ENCODE results near the gene USP6NL. TPM values are rescaled to one million over a fixed set of nuclear protein-coding genes. Genes with fewer than 3 reads are reported as not detected.

The USP6NL gene
- polyA plus RNA-seq, 1 of the 3 experiments (the other 2 are of a cell fraction): 8.9 TPM

- Histone ChIP-seq H3K36me3 (replicated peaks in 1 of 2; ENCODE audit: control insufficient read depth in 1 of 2, insufficient read depth in 2 of 2, low read length in 1 of 2) (no peaks in the 10 kb centered on the region), H3K4me3 (ENCODE audit: low read depth in 2 of 2, low read length in 1 of 2) (no peak overlapping the region), H3K4me2 (no peak overlapping the region), H3K9ac (no peak overlapping the region), H3K9me3 (no peaks in the 10 kb centered on the region), H3K79me2 (ENCODE audit: insufficient read depth) (no peaks in the 10 kb centered on the region), H3F3A (replicated peaks; ENCODE audit: insufficient read depth) (no peaks in the 10 kb centered on the region), H3K27me3 (ENCODE audit: insufficient read depth) (no peaks in the 10 kb centered on the region), H3K4me1 (ENCODE audit: control insufficient read depth in 1 of 2, insufficient read depth in 2 of 2, low read depth in 1 of 2, low read length in 1 of 2) (no peaks in the 10 kb centered on the region), H2AFZ (ENCODE audit: low read depth) (no peak overlapping the region), H3K27ac (ENCODE audit: low read depth in 2 of 2, low read length in 1 of 2) (no peak overlapping the region), H4K20me1 (ENCODE audit: insufficient read depth) (no peaks in the 10 kb centered on the region), H3K9me2 (no peaks in the 10 kb centered on the region)
- TF ChIP-seq TEAD4 (IDR thresholded peaks at IDR 0.05; ENCODE audit: borderline replicate concordance, insufficient read depth) (no peak), ZBTB33 (IDR thresholded peaks at IDR 0.05; ENCODE audit: borderline replicate concordance, low read depth) (no peak), RCOR1 (IDR thresholded peaks at IDR 0.05; ENCODE audit: low read length) (no peak), FOSL2 (IDR thresholded peaks at IDR 0.05; ENCODE audit: borderline replicate concordance, low read depth) (no peak), CHD2 (IDR thresholded peaks at IDR 0.05; ENCODE audit: low read length, partially characterized antibody) (no peak), USF2 (IDR thresholded peaks at IDR 0.05; ENCODE audit: borderline replicate concordance, low read depth, low read length) (no peak), NRF1 (IDR thresholded peaks at IDR 0.05; ENCODE audit: low read depth, low read length) (no peak), GATA2 (CRISPR knock-in tag; IDR thresholded peaks at IDR 0.05) (no peak), TCF12 (IDR thresholded peaks at IDR 0.05) (no peak), TAF1 (IDR thresholded peaks at IDR 0.05; ENCODE audit: borderline replicate concordance, low read depth, low read length) (no peak), RAD21 (IDR thresholded peaks at IDR 0.05; ENCODE audit: low read length) (no peak), FOXM1 (IDR thresholded peaks at IDR 0.05; ENCODE audit: low read depth) (no peak), MXI1 (IDR thresholded peaks at IDR 0.05; ENCODE audit: low read depth, low read length) (no peak), USF1 (IDR thresholded peaks at IDR 0.05; ENCODE audit: borderline replicate concordance, low read depth) (no peak), NFIC (IDR thresholded peaks at IDR 0.05; ENCODE audit: borderline replicate concordance) (no peak), ELF1 (IDR thresholded peaks at IDR 0.05) (no peak), POLR2AphosphoS5 (IDR thresholded peaks at IDR 0.05; ENCODE audit: low read depth, low read length) (no peak), EZH2phosphoT487 (IDR thresholded peaks at IDR 0.05; ENCODE audit: borderline replicate concordance, low read depth) (no peak)
- CTCF ChIA-PET: interaction anchor here (1.2 kb wide), 1 partner anchor 11 kb away, joined by 3 read pairs; no protein-coding TSS in a partner anchor
- POLR2A ChIA-PET: no interaction called here
- DNase-seq: no peak
- WGBS (ENCODE audit: low lambda C conversion rate): 58% methylated on average over 15 of the region's 15 CpGs
Observed at GRCh38 chr10:11440250-11441150, 170.9 kb downstream of the USP6NL start.
